ENCODE measurements around the gene ARHGEF18.

ARHGEF18 gene

GRCh38 chr19:7318176-7318575 lies 30.6 kb upstream of the ARHGEF18 start:
- Histone ChIP-seq H3K27me3 (ENCODE audit: control insufficient read depth in 1 of 2, insufficient read depth in 1 of 2, low read length in 2 of 2) (no peaks in the 10 kb centered on the region), H3K36me3 (ENCODE audit: control insufficient read depth in 1 of 2, insufficient read depth in 2 of 2, low read depth in 1 of 2, low read length in 2 of 2) (no peaks in the 10 kb centered on the region), H2AFZ (ENCODE audit: low read depth, low read length) (no peak overlapping the region), H3K9me3 (ENCODE audit: control insufficient read depth, low read length) (no peaks in the 10 kb centered on the region), H3K9ac (ENCODE audit: low read length) (no peak overlapping the region), H2BK5ac (ENCODE audit: low read depth, low read length, poor library complexity, severe bottlenecking) (no peak overlapping the region), H3K79me1 (replicated peaks; ENCODE audit: low read length, poor library complexity, severe bottlenecking) (no peaks in the 10 kb centered on the region), H4K8ac (ENCODE audit: low read length) (no peak overlapping the region), H3K4me1 (ENCODE audit: control insufficient read depth, insufficient read depth, low read depth, low read length) (no peaks in the 10 kb centered on the region), H2AK5ac (ENCODE audit: low read length, severe bottlenecking) (no peak overlapping the region), H3K4me2 (ENCODE audit: low read length, poor library complexity, severe bottlenecking) (no peak overlapping the region), H3K27ac (ENCODE audit: low read length, poor library complexity, severe bottlenecking) (no peak overlapping the region), H3K23ac (ENCODE audit: low read length in 2 of 2) (no peak overlapping the region), H3K14ac (ENCODE audit: low read length in 2 of 2) (no peak overlapping the region), H3K4ac (ENCODE audit: low read depth in 1 of 2, low read length in 2 of 2) (no peak overlapping the region), H2BK15ac (ENCODE audit: low read depth, poor library complexity, severe bottlenecking) (no peak overlapping the region), H2BK12ac (ENCODE audit: low read length in 2 of 2) (no peak overlapping the region), H3K18ac (ENCODE audit: low read depth in 1 of 2, low read length in 2 of 2) (no peak overlapping the region), H3K4me3 (ENCODE audit: insufficient read depth in 1 of 2, low read depth in 1 of 2, low read length in 2 of 2) (no peak overlapping the region), H4K91ac (ENCODE audit: low read length) (no peak overlapping the region), H2BK120ac (ENCODE audit: low read depth, low read length) (no peak overlapping the region)
- DNase-seq = no peak
- WGBS = 60% methylated on average over 1 of the region's 2 CpGs

GRCh38 chr19:7326105-7326877 lies 22.4 kb upstream of the ARHGEF18 start:
- no peak overlapping the region for H3K4me3 ChIP-seq (ENCODE audit: insufficient read depth in 1 of 2, low read depth in 1 of 2, low read length in 2 of 2)
- WGBS = 63% methylated on average over 8 of the region's 10 CpGs
- no peak overlapping the region for H3K27ac ChIP-seq (ENCODE audit: low read length, poor library complexity, severe bottlenecking)
- no peak overlapping the region for H3K4ac ChIP-seq (ENCODE audit: low read depth in 1 of 2, low read length in 2 of 2)
- no peak overlapping the region for H3K4me2 ChIP-seq (ENCODE audit: low read length, poor library complexity, severe bottlenecking)
- H3K9ac ChIP-seq (ENCODE audit: low read length) = no peak overlapping the region
- no peak overlapping the region for H3K14ac ChIP-seq (ENCODE audit: low read length in 2 of 2)
- no peak for DNase-seq
- H3K9me3 ChIP-seq (ENCODE audit: control insufficient read depth, low read length) = no peaks in the 10 kb centered on the region
- no peaks in the 10 kb centered on the region for H3K27me3 ChIP-seq (ENCODE audit: control insufficient read depth in 1 of 2, insufficient read depth in 1 of 2, low read length in 2 of 2)
- H3K79me1 ChIP-seq (replicated peaks; ENCODE audit: low read length, poor library complexity, severe bottlenecking) = no peaks in the 10 kb centered on the region
- no peak overlapping the region for H4K91ac ChIP-seq (ENCODE audit: low read length)
- H4K8ac ChIP-seq (ENCODE audit: low read length) = no peak overlapping the region
- no peaks in the 10 kb centered on the region for H3K4me1 ChIP-seq (ENCODE audit: control insufficient read depth, insufficient read depth, low read depth, low read length)
- no peak overlapping the region for H2BK5ac ChIP-seq (ENCODE audit: low read depth, low read length, poor library complexity, severe bottlenecking)
- no peaks in the 10 kb centered on the region for H3K36me3 ChIP-seq (ENCODE audit: control insufficient read depth in 1 of 2, insufficient read depth in 2 of 2, low read depth in 1 of 2, low read length in 2 of 2)
- no peak overlapping the region for H2BK12ac ChIP-seq (ENCODE audit: low read length in 2 of 2)
- no peak overlapping the region for H2AK5ac ChIP-seq (ENCODE audit: low read length, severe bottlenecking)
- H2BK15ac ChIP-seq (ENCODE audit: low read depth, poor library complexity, severe bottlenecking) = no peak overlapping the region
- no peak overlapping the region for H3K23ac ChIP-seq (ENCODE audit: low read length in 2 of 2)
- H3K18ac ChIP-seq (ENCODE audit: low read depth in 1 of 2, low read length in 2 of 2) = no peak overlapping the region
- H2BK120ac ChIP-seq (ENCODE audit: low read depth, low read length) = no peak overlapping the region
- H2AFZ ChIP-seq (ENCODE audit: low read depth, low read length) = no peak overlapping the region

- no peaks in the 10 kb centered on the region for H3K27me3 ChIP-seq (ENCODE audit: control insufficient read depth in 1 of 2, insufficient read depth in 1 of 2, low read length in 2 of 2)
- no peak overlapping the region for H2BK120ac ChIP-seq (ENCODE audit: low read depth, low read length)
- no peaks in the 10 kb centered on the region for H3K79me1 ChIP-seq (replicated peaks; ENCODE audit: low read length, poor library complexity, severe bottlenecking)
- no peak overlapping the region for H4K91ac ChIP-seq (ENCODE audit: low read length)
- no CpG with 5 or more reads among the region's 1 CpG for WGBS
- no peak for DNase-seq
- no peaks in the 10 kb centered on the region for H3K4me1 ChIP-seq (ENCODE audit: control insufficient read depth, insufficient read depth, low read depth, low read length)
- no peak overlapping the region for H3K9ac ChIP-seq (ENCODE audit: low read length)
- no peak overlapping the region for H3K27ac ChIP-seq (ENCODE audit: low read length, poor library complexity, severe bottlenecking)
- H3K4me2 ChIP-seq (ENCODE audit: low read length, poor library complexity, severe bottlenecking) = no peak overlapping the region
- H3K14ac ChIP-seq (ENCODE audit: low read length in 2 of 2) = no peak overlapping the region
- no peaks in the 10 kb centered on the region for H3K36me3 ChIP-seq (ENCODE audit: control insufficient read depth in 1 of 2, insufficient read depth in 2 of 2, low read depth in 1 of 2, low read length in 2 of 2)
- H3K23ac ChIP-seq (ENCODE audit: low read length in 2 of 2) = no peak overlapping the region
- no peak overlapping the region for H3K4ac ChIP-seq (ENCODE audit: low read depth in 1 of 2, low read length in 2 of 2)
- H2AFZ ChIP-seq (ENCODE audit: low read depth, low read length) = no peak overlapping the region
- H2AK5ac ChIP-seq (ENCODE audit: low read length, severe bottlenecking) = no peak overlapping the region
- no peaks in the 10 kb centered on the region for H3K9me3 ChIP-seq (ENCODE audit: control insufficient read depth, low read length)
- H2BK5ac ChIP-seq (ENCODE audit: low read depth, low read length, poor library complexity, severe bottlenecking) = no peak overlapping the region
- no peak overlapping the region for H3K18ac ChIP-seq (ENCODE audit: low read depth in 1 of 2, low read length in 2 of 2)
- no peak overlapping the region for H3K4me3 ChIP-seq (ENCODE audit: insufficient read depth in 1 of 2, low read depth in 1 of 2, low read length in 2 of 2)
- H2BK12ac ChIP-seq (ENCODE audit: low read length in 2 of 2) = no peak overlapping the region
- H2BK15ac ChIP-seq (ENCODE audit: low read depth, poor library complexity, severe bottlenecking) = no peak overlapping the region
- H4K8ac ChIP-seq (ENCODE audit: low read length) = no peak overlapping the region
Measured at GRCh38 chr19:7327802-7328201, 20.9 kb upstream of the ARHGEF18 start.

GRCh38 chr19:7328647-7329046 lies 20.1 kb upstream of the ARHGEF18 start:
- Histone ChIP-seq H2BK5ac (ENCODE audit: low read depth, low read length, poor library complexity, severe bottlenecking) (no peak overlapping the region), H3K79me1 (replicated peaks; ENCODE audit: low read length, poor library complexity, severe bottlenecking) (no peaks in the 10 kb centered on the region), H2BK12ac (ENCODE audit: low read length in 2 of 2) (no peak overlapping the region), H2BK15ac (ENCODE audit: low read depth, poor library complexity, severe bottlenecking) (no peak overlapping the region), H3K9ac (ENCODE audit: low read length) (no peak overlapping the region), H3K27ac (ENCODE audit: low read length, poor library complexity, severe bottlenecking) (no peak overlapping the region), H3K36me3 (ENCODE audit: control insufficient read depth in 1 of 2, insufficient read depth in 2 of 2, low read depth in 1 of 2, low read length in 2 of 2) (no peaks in the 10 kb centered on the region), H3K9me3 (ENCODE audit: control insufficient read depth, low read length) (no peaks in the 10 kb centered on the region), H4K91ac (ENCODE audit: low read length) (no peak overlapping the region), H2BK120ac (ENCODE audit: low read depth, low read length) (no peak overlapping the region), H3K4me3 (ENCODE audit: insufficient read depth in 1 of 2, low read depth in 1 of 2, low read length in 2 of 2) (no peak overlapping the region), H3K27me3 (ENCODE audit: control insufficient read depth in 1 of 2, insufficient read depth in 1 of 2, low read length in 2 of 2) (peaks cover 0 to 6% of the 10 kb centered on the region in 2 experiments), H2AK5ac (ENCODE audit: low read length, severe bottlenecking) (no peak overlapping the region), H3K14ac (ENCODE audit: low read length in 2 of 2) (no peak overlapping the region), H3K23ac (ENCODE audit: low read length in 2 of 2) (no peak overlapping the region), H3K4me1 (ENCODE audit: control insufficient read depth, insufficient read depth, low read depth, low read length) (no peaks in the 10 kb centered on the region), H3K4me2 (ENCODE audit: low read length, poor library complexity, severe bottlenecking) (no peak overlapping the region), H2AFZ (ENCODE audit: low read depth, low read length) (no peak overlapping the region), H3K18ac (ENCODE audit: low read depth in 1 of 2, low read length in 2 of 2) (no peak overlapping the region), H3K4ac (ENCODE audit: low read depth in 1 of 2, low read length in 2 of 2) (no peak overlapping the region), H4K8ac (ENCODE audit: low read length) (no peak overlapping the region)
- DNase-seq = no peak
- WGBS = 95% methylated on average over 3 of the region's 4 CpGs

All from mesenchymal stem cell (in vitro differentiated cells and primary cell).